ENCODE measurements around the gene IMP3. TPM values are rescaled to one million over a fixed set of nuclear protein-coding genes. Genes with fewer than 3 reads are reported as not detected.

Gene IMP3
- total RNA-seq, 4 donors from 2014 or later = 37.2 to 131 (median 108) TPM

DNA sequence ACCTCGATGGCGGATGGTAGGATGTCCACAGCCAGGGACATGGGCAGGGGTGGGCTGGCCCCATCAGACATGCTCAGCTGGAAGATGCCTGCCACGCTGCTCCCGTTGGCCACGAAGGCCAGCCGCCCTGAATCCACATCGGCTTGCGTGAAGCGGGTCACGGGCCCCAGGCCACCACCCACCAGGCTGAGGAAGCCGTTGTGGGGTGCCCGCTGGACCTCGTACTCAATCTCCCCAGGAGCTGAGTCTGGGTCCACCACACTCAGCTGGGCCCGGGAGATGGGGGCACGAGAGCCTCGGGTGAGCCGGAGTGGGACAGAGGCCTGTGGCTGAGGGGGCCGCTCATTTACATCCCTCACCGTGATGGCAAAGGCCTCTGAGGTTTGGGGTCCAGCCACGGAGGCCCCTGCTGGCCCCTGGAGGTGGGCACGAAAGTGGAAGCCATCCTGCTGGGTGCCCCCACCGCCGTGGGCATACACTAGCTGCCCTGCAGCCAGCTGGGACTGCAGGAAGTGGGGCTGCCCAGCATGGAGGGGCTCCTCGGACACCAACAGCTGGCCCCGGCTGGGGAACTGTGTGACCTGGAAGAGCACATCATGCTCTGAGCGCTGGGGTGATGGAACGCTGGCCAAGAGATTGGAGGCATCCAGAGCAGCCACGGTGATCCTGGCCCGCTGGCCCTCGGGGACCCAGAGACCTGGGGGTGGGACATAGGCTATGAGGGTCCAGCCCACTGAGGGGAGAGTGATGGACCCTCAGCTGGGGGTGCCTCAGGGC, 36.9 kb upstream of the IMP3 start:
- no peak for DNase-seq
- Histone ChIP-seq H3K27ac (no peak overlapping the region), H3K36me3 (no peaks in the 10 kb centered on the region), H3K27me3 (no peaks in the 10 kb centered on the region), H3K4me3 (no peak overlapping the region), H3K9me3 (no peaks in the 10 kb centered on the region), H3K4me1 (peaks cover 9 to 24% (median 21%) of the 10 kb centered on the region in 4 donors)
- TF ChIP-seq POLR2A (IDR thresholded peaks at IDR 0.05) (no peak), POLR2AphosphoS5 (IDR thresholded peaks at IDR 0.05) (peak in 1 of 3 donors; percentile 2)
- 82% methylated on average over 29 of the region's 30 CpGs; no CpG with 5 or more reads in 1 of the 2 donors for WGBS, 2 donors (ENCODE audit: low coverage in 1 of 2)
- intact Hi-C loops (cut with DNase I; ENCODE audit: low total_unique reads) = no loop called here
- in situ Hi-C loops (cut with MboI; ENCODE audit: low pct_ligation_motif_present in 1 of 4, low pct_unique_long_range_greater_than_20kb in 1 of 4, low sequenced_read_pairs in 3 of 4) = no loop called here

DNA sequence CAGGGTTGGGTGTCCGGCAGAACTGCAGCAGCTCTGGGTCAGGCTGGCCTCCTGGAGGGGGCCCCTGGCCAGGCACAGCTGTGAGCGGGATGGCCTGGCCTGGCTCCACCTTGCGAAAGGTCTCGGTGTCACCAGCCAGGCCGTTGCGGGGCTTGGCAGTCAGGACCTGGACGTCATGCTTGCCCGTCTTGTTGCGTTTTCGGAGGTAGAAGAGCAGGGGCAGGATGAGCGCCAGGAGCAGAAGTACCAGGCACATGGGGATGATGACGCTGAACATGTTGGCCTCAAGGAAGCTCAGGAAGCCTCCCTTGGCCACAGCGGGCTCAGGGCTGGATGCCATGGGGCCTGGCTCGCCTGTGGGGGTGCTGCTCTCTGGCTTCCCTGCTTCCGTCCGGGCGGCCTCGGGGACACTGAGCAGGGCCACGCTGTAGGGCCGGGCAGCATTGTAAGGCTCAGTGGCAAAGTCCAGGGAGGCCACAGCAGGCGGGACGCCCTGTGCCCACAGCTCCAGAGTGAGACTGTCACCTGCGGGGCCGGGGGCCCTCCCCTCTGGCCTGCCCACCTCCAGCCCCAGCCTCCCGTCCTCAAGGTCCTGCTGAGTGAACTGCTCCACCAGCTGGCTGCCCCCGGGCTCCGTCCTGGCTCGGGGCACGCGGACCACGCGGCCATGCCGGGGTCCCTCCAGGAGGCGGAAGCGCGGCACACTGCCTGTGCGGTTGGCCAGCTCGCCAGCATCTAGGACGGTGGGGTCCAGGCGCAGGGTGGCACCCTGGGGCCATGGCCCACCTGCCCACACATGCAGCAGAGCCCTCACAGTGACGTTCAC, 35.8 kb upstream of the IMP3 start:
- in situ Hi-C loops (cut with MboI; ENCODE audit: low pct_ligation_motif_present in 1 of 4, low pct_unique_long_range_greater_than_20kb in 1 of 4, low sequenced_read_pairs in 3 of 4) = no loop called here
- TF ChIP-seq POLR2AphosphoS5 (IDR thresholded peaks at IDR 0.05) (no peak), POLR2A (IDR thresholded peaks at IDR 0.05) (no peak), EP300 (IDR thresholded peaks at IDR 0.05; ENCODE audit: low read depth) (no peak)
- Histone ChIP-seq H3K36me3 (no peaks in the 10 kb centered on the region), H3K27me3 (no peaks in the 10 kb centered on the region), H3K9me3 (no peaks in the 10 kb centered on the region), H3K27ac (peak overlapping the region in 3 of 4 donors; percentile 19 to 88 (median 84)), H3K4me1 (peaks cover 9 to 25% (median 21%) of the 10 kb centered on the region in 4 donors), H3K4me3 (no peak overlapping the region)
- WGBS, 2 donors (ENCODE audit: low coverage in 1 of 2) = 92% methylated on average over 37 of the region's 41 CpGs; no CpG with 5 or more reads in 1 of the 2 donors
- intact Hi-C loops (cut with DNase I; ENCODE audit: low total_unique reads) = no loop called here
- no peak for DNase-seq

DNA sequence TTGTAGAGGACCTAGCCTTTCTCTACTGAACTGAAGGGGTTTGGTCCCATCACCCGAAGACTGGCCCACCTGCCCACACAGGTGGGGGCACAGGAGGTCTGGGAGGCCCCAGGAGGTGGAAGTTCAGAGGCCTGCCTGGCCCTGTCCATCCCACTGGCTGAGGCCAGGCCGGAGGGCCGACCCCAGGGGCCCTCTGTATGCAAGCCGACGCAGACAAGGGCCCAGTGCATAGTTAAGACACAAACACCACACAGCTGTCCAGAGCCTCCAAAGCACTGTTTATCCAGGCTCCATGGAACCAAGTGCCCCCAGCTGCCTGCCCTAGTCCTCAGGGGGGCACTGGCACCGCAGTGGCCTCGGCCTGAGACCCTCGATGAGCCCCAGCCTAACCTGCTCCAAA, 34.3 kb upstream of the IMP3 start:
- 74% methylated on average over 8 of the region's 8 CpGs; no CpG with 5 or more reads in 1 of the 2 donors for WGBS, 2 donors (ENCODE audit: low coverage in 1 of 2)

DNA sequence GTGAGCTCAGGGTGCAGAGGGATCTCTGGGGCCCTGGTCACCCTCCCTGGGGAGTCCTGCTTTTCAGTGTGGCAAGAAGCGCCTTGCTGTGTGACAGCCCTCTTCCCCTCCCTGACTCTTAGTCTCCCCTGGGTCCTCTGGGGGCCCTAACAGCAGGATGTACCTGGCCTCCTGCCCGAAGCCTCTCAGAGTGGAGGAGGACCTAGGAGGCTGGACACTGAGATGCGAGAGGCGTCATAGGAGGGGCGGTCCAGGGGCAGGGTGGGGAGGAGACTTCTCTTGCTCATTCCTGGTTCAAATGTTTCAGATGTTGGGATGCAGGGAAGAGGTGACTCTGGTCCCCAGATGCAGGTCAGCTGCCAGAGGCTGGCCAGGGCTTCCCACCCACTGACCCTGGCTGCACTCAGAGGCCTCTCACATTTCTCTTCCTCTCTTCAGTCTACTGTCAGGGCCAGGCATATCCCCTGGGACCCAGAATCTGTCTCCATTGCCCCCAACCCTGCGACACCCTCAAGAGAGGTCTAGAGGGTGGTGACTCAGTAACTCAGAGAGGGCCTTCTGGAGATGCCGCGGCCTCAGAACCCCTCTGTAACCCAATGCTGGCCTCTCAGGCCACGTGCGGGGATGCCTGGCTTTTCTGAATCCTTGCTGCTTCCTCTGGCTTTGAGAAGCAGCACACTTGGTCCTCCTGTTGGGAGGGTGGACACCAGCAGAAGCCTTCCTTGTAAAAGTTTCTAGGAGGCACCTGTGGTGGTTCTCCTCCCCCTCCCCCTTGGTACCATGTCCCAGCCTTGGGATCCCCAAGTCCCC, 33.6 kb upstream of the IMP3 start:
- DNase-seq = peak; percentile 65
- Histone ChIP-seq H3K36me3 (no peaks in the 10 kb centered on the region), H3K27me3 (no peaks in the 10 kb centered on the region), H3K9me3 (no peaks in the 10 kb centered on the region), H3K4me3 (no peak overlapping the region), H3K4me1 (peaks cover 9 to 25% (median 21%) of the 10 kb centered on the region in 4 donors), H3K27ac (peak overlapping the region; percentile 78 to 88 (median 83))
- intact Hi-C loops (cut with DNase I; ENCODE audit: low total_unique reads) = no loop called here
- WGBS, 2 donors (ENCODE audit: low coverage in 1 of 2) = 78% methylated on average over 10 of the region's 10 CpGs; no CpG with 5 or more reads in 1 of the 2 donors
- TF ChIP-seq EP300 (IDR thresholded peaks at IDR 0.05; ENCODE audit: low read depth) (no peak), POLR2A (IDR thresholded peaks at IDR 0.05) (no peak), POLR2AphosphoS5 (IDR thresholded peaks at IDR 0.05) (peak in 1 of 3 donors; percentile 16)
- TF ChIP-seq, protein P1, sequence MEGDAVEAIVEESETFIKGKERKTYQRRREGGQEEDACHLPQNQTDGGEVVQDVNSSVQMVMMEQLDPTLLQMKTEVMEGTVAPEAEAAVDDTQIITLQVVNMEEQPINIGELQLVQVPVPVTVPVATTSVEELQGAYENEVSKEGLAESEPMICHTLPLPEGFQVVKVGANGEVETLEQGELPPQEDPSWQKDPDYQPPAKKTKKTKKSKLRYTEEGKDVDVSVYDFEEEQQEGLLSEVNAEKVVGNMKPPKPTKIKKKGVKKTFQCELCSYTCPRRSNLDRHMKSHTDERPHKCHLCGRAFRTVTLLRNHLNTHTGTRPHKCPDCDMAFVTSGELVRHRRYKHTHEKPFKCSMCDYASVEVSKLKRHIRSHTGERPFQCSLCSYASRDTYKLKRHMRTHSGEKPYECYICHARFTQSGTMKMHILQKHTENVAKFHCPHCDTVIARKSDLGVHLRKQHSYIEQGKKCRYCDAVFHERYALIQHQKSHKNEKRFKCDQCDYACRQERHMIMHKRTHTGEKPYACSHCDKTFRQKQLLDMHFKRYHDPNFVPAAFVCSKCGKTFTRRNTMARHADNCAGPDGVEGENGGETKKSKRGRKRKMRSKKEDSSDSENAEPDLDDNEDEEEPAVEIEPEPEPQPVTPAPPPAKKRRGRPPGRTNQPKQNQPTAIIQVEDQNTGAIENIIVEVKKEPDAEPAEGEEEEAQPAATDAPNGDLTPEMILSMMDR (IDR thresholded peaks at IDR 0.05) = no peak
- in situ Hi-C loops (cut with MboI; ENCODE audit: low pct_ligation_motif_present in 1 of 4, low pct_unique_long_range_greater_than_20kb in 1 of 4, low sequenced_read_pairs in 3 of 4) = loop anchor here in 1 of 4 donors (5.0 kb wide), 1 partner anchor 36 kb away; no protein-coding TSS in a partner anchor

More for the DNA sequence above, 34.3 kb upstream of the IMP3 start:
- Histone ChIP-seq H3K27ac (peak overlapping the region; percentile 78 to 88 (median 83)), H3K27me3 (no peaks in the 10 kb centered on the region), H3K36me3 (no peaks in the 10 kb centered on the region), H3K4me3 (no peak overlapping the region), H3K9me3 (no peaks in the 10 kb centered on the region), H3K4me1 (peaks cover 9 to 25% (median 21%) of the 10 kb centered on the region in 4 donors)
- DNase-seq = no peak
- in situ Hi-C loops (cut with MboI; ENCODE audit: low pct_ligation_motif_present in 1 of 4, low pct_unique_long_range_greater_than_20kb in 1 of 4, low sequenced_read_pairs in 3 of 4) = loop anchor here in 1 of 4 donors (5.0 kb wide), 1 partner anchor 37 kb away; no protein-coding TSS in a partner anchor
- TF ChIP-seq, protein P1 (IDR thresholded peaks at IDR 0.05) = no peak
- TF ChIP-seq POLR2A (IDR thresholded peaks at IDR 0.05) (no peak), POLR2AphosphoS5 (IDR thresholded peaks at IDR 0.05) (no peak), EP300 (IDR thresholded peaks at IDR 0.05; ENCODE audit: low read depth) (no peak)
- intact Hi-C loops (cut with DNase I; ENCODE audit: low total_unique reads) = no loop called here

Data from transverse colon (tissue), 4 donors.